ENCODE results near the gene SLC6A12.

- no peak for TF ChIP-seq ZBTB7A (tag by site-specific recombination; IDR thresholded peaks at IDR 0.05; ENCODE audit: low read depth)
- no peak for TF ChIP-seq CTCF (tag by site-specific recombination; IDR thresholded peaks at IDR 0.05)
- no peak for TF ChIP-seq ZBTB8A (tag by site-specific recombination; IDR thresholded peaks at IDR 0.05)
- no peak for TF ChIP-seq ZNF843 (tag by site-specific recombination; IDR thresholded peaks at IDR 0.05)
- no peak for TF ChIP-seq ZBTB11 (tag by site-specific recombination; conservative IDR thresholded peaks at IDR 0.05; ENCODE audit: low read depth)
- no peak for TF ChIP-seq ZBTB49 (tag by site-specific recombination; IDR thresholded peaks at IDR 0.05; ENCODE audit: low read depth)
- no peak for TF ChIP-seq ZNF670 (tag by site-specific recombination; IDR thresholded peaks at IDR 0.05; ENCODE audit: low read depth)
- TF ChIP-seq REST (tag by site-specific recombination; IDR thresholded peaks at IDR 0.05): no peak
- TF ChIP-seq SCRT1 (tag by site-specific recombination; IDR thresholded peaks at IDR 0.05; ENCODE audit: borderline replicate concordance): no peak
- TF ChIP-seq ZNF148 (tag by site-specific recombination; IDR thresholded peaks at IDR 0.05; ENCODE audit: borderline replicate concordance): no peak
- TF ChIP-seq TCF7L2 (IDR thresholded peaks at IDR 0.05; ENCODE audit: borderline replicate concordance, low read depth, low read length): no peak
These were observed 10.3 kb downstream of the SLC6A12 start for GRCh38 chr12:203462-204260.
